ENCODE data around the gene CFAP410. TPM values are rescaled to one million over a fixed set of nuclear protein-coding genes. Genes with fewer than 3 reads are reported as not detected.

The CFAP410 gene
- total and polyA plus RNA-seq, 9 donors, result 1.2 to 40.8 (median 29.3) TPM

GRCh38 chr21:44324106-44324853 lies 14.9 kb downstream of the CFAP410 start:
- H3K27me3 ChIP-seq, result no peaks in the 10 kb centered on the region
- DNase-seq, result no peak
- no peaks in the 10 kb centered on the region for H3K9me3 ChIP-seq
- TF ChIP-seq EP300 (IDR thresholded peaks at IDR 0.05) (no peak), POLR2A (IDR thresholded peaks at IDR 0.05) (no peak)
- TF ChIP-seq, protein P1, sequence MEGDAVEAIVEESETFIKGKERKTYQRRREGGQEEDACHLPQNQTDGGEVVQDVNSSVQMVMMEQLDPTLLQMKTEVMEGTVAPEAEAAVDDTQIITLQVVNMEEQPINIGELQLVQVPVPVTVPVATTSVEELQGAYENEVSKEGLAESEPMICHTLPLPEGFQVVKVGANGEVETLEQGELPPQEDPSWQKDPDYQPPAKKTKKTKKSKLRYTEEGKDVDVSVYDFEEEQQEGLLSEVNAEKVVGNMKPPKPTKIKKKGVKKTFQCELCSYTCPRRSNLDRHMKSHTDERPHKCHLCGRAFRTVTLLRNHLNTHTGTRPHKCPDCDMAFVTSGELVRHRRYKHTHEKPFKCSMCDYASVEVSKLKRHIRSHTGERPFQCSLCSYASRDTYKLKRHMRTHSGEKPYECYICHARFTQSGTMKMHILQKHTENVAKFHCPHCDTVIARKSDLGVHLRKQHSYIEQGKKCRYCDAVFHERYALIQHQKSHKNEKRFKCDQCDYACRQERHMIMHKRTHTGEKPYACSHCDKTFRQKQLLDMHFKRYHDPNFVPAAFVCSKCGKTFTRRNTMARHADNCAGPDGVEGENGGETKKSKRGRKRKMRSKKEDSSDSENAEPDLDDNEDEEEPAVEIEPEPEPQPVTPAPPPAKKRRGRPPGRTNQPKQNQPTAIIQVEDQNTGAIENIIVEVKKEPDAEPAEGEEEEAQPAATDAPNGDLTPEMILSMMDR (IDR thresholded peaks at IDR 0.05), result no peak
- no peaks in the 10 kb centered on the region for H3K36me3 ChIP-seq
- no peak overlapping the region for H3K4me3 ChIP-seq
- WGBS, 3 donors, result 89 to 93% (median 91%) methylated on average over 31 to 37 of the region's 37 CpGs
- H3K27ac ChIP-seq, result no peak overlapping the region
- intact Hi-C loops (cut with DNase I), result no loop called here
- no peaks in the 10 kb centered on the region for H3K4me1 ChIP-seq (ENCODE audit: insufficient read depth)

- Histone ChIP-seq H3K27me3 (no peaks in the 10 kb centered on the region), H3K36me3 (no peaks in the 10 kb centered on the region), H3K9me3 (no peaks in the 10 kb centered on the region), H3K4me1 (ENCODE audit: insufficient read depth) (no peaks in the 10 kb centered on the region), H3K27ac (no peak overlapping the region), H3K4me3 (no peak overlapping the region)
- no peak for TF ChIP-seq EP300 (IDR thresholded peaks at IDR 0.05)
- 81 to 85% (median 83%) methylated on average over 18 to 20 of the region's 20 CpGs for WGBS, 3 donors
- intact Hi-C loops (cut with DNase I), result no loop called here
- no peak for DNase-seq
Measured at GRCh38 chr21:44323591-44323990, 15.6 kb downstream of the CFAP410 start.

DNA sequence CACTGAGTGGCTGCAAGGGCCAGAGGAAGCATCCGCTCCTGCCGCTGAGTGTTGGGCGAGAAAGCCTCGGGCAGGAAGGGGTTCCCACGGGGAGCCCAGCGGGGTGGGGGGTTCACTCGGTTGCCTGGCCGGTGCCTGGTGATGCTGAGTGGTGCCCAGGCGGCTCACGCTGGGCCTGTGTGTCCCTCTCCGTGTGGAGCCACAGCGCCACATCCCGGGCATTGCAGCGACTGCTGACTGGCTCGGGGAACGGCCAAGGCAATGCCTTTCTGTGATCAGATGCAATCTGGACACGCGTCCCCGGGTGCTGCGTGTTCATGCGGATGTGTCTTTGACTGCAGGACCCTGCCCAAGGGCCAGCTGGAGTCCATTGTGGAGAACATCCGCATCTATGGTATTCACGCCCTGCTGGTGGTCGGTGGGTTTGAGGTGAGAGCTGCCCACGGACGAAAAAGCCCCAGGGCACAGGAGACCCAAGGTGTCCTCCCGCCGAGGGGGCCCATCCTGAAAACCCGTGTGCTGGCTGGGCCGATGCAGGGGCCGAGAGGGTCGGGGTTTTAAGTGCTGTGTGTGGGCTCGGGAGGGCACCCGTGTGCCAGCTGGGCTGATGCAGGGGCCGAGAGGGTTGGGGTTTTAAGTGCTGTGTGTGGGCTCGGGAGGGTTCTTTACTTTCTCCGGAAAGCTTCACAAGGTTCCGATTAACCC lies 16.4 kb downstream of the CFAP410 start:
- Histone ChIP-seq H3K4me1 (ENCODE audit: insufficient read depth) (no peaks in the 10 kb centered on the region), H3K36me3 (no peaks in the 10 kb centered on the region), H3K27ac (no peak overlapping the region), H3K4me3 (no peak overlapping the region), H3K9me3 (no peaks in the 10 kb centered on the region), H3K27me3 (no peaks in the 10 kb centered on the region)
- TF ChIP-seq POLR2A (IDR thresholded peaks at IDR 0.05), result no peak
- TF ChIP-seq EP300 (IDR thresholded peaks at IDR 0.05), result no peak
- TF ChIP-seq, protein P1 (IDR thresholded peaks at IDR 0.05), result no peak
- DNase-seq, result no peak
- intact Hi-C loops (cut with DNase I), result no loop called here
- 89 to 92% (median 89%) methylated on average over 38 of the region's 38 CpGs for WGBS, 3 donors

- intact Hi-C loops (cut with DNase I), result no loop called here
- TF ChIP-seq, protein P1 (IDR thresholded peaks at IDR 0.05), result no peak
- no peaks in the 10 kb centered on the region for H3K4me1 ChIP-seq (ENCODE audit: insufficient read depth)
- H3K36me3 ChIP-seq, result no peaks in the 10 kb centered on the region
- H3K27me3 ChIP-seq, result no peaks in the 10 kb centered on the region
- H3K9me3 ChIP-seq, result no peaks in the 10 kb centered on the region
- WGBS, 3 donors, result 90 to 95% (median 93%) methylated on average over 18 to 23 of the region's 23 CpGs
- H3K4me3 ChIP-seq, result no peak overlapping the region
- H3K27ac ChIP-seq, result no peak overlapping the region
- DNase-seq, result no peak
Measured at GRCh38 chr21:44321846-44322450, 17.2 kb downstream of the CFAP410 start.
